ENCODE data around the gene NLRP4. TPM values are rescaled to one million over a fixed set of nuclear protein-coding genes. Genes with fewer than 3 reads are reported as not detected.

NLRP4 gene
- not detected for total RNA-seq

- intact Hi-C loops (cut with DNase I): no loop called here
- WGBS: 87% methylated on average over 16 of the region's 16 CpGs
- TF ChIP-seq EP300 (IDR thresholded peaks at IDR 0.05) (no peak), CTCF (IDR thresholded peaks at IDR 0.05) (no peak), POLR2A (IDR thresholded peaks at IDR 0.05; ENCODE audit: low read depth) (no peak), POLR2AphosphoS5 (IDR thresholded peaks at IDR 0.05) (no peak)
- no peak within 1 kb of the TSS for H3K27ac ChIP-seq (replicated peaks in 1 of 4)
- peaks cover 0 to 8% (median 0%) of the 10 kb centered on the region in 4 donors for H3K9me3 ChIP-seq
- peaks cover 0 to 13% (median 0%) of the 10 kb centered on the region in 4 donors for H3K27me3 ChIP-seq
- H3K4me1 ChIP-seq: no peaks in the 10 kb centered on the region
- DNase-seq (ENCODE audit: extremely low spot score): no peak
- H3K4me3 ChIP-seq: no peak within 1 kb of the TSS
- no peaks in the 10 kb centered on the region for H3K36me3 ChIP-seq
Measured at GRCh38 chr19:55836340-55836739, at the start of gene NLRP4. Gene NLRP4, plus strand, starts transcription at chr19:55836540. Its CDS starts 15,541 bp downstream, at chr19:55852081.

- no peak overlapping the region for H3K27ac ChIP-seq (replicated peaks in 1 of 4)
- no peak for DNase-seq (ENCODE audit: extremely low spot score)
- TF ChIP-seq CTCF (IDR thresholded peaks at IDR 0.05) (no peak), EP300 (IDR thresholded peaks at IDR 0.05) (no peak), POLR2AphosphoS5 (IDR thresholded peaks at IDR 0.05) (no peak), POLR2A (IDR thresholded peaks at IDR 0.05; ENCODE audit: low read depth) (no peak)
- WGBS: 91% methylated on average over 11 of the region's 11 CpGs
- H3K36me3 ChIP-seq: no peaks in the 10 kb centered on the region
- intact Hi-C loops (cut with DNase I): no loop called here
- H3K4me1 ChIP-seq: no peaks in the 10 kb centered on the region
- H3K27me3 ChIP-seq: peaks cover 0 to 10% (median 0%) of the 10 kb centered on the region in 4 donors
- H3K4me3 ChIP-seq: no peak overlapping the region
- no peaks in the 10 kb centered on the region for H3K9me3 ChIP-seq
Measured at GRCh38 chr19:55795021-55795420, 41.3 kb upstream of the NLRP4 start.

GRCh38 chr19:55801416-55801815 is 34.9 kb upstream of the NLRP4 start:
- Histone ChIP-seq H3K27ac (replicated peaks in 1 of 4) (no peak overlapping the region), H3K27me3 (peaks cover 0 to 4% (median 0%) of the 10 kb centered on the region in 4 donors), H3K4me1 (no peaks in the 10 kb centered on the region), H3K9me3 (peaks cover 0 to 3% (median 0%) of the 10 kb centered on the region in 4 donors), H3K36me3 (no peaks in the 10 kb centered on the region), H3K4me3 (no peak overlapping the region)
- DNase-seq (ENCODE audit: extremely low spot score): no peak
- no peak for TF ChIP-seq POLR2AphosphoS5 (IDR thresholded peaks at IDR 0.05)
- no peak for TF ChIP-seq CTCF (IDR thresholded peaks at IDR 0.05)
- no peak for TF ChIP-seq POLR2A (IDR thresholded peaks at IDR 0.05; ENCODE audit: low read depth)
- TF ChIP-seq EP300 (IDR thresholded peaks at IDR 0.05): no peak
- 69% methylated on average over 7 of the region's 7 CpGs for WGBS
- intact Hi-C loops (cut with DNase I): no loop called here

- H3K4me1 ChIP-seq: no peaks in the 10 kb centered on the region
- peaks cover 0 to 3% (median 0%) of the 10 kb centered on the region in 4 donors for H3K9me3 ChIP-seq
- H3K27ac ChIP-seq (replicated peaks in 1 of 4): no peak overlapping the region
- no peak overlapping the region for H3K4me3 ChIP-seq
- peaks cover 0 to 4% (median 0%) of the 10 kb centered on the region in 4 donors for H3K27me3 ChIP-seq
- no peak for DNase-seq (ENCODE audit: extremely low spot score)
- WGBS: 86% methylated on average over 2 of the region's 2 CpGs
- TF ChIP-seq EP300 (IDR thresholded peaks at IDR 0.05): no peak
- TF ChIP-seq POLR2A (IDR thresholded peaks at IDR 0.05; ENCODE audit: low read depth): no peak
- no peak for TF ChIP-seq POLR2AphosphoS5 (IDR thresholded peaks at IDR 0.05)
- no peak for TF ChIP-seq CTCF (IDR thresholded peaks at IDR 0.05)
- intact Hi-C loops (cut with DNase I): no loop called here
- H3K36me3 ChIP-seq: no peaks in the 10 kb centered on the region
Measured at GRCh38 chr19:55802281-55802680, 34.1 kb upstream of the NLRP4 start.
